Ecto neural progenitor cell (in vitro differentiated cells): ENCODE measurements around the gene ZNF335.

ENCODE experiments used
- DNase-seq: peaks from one replicate; pipeline ENCODE4 v3.0.0-alpha.2; 2018; ENCODE audit warnings: low spot score

Gene ZNF335, protein sequence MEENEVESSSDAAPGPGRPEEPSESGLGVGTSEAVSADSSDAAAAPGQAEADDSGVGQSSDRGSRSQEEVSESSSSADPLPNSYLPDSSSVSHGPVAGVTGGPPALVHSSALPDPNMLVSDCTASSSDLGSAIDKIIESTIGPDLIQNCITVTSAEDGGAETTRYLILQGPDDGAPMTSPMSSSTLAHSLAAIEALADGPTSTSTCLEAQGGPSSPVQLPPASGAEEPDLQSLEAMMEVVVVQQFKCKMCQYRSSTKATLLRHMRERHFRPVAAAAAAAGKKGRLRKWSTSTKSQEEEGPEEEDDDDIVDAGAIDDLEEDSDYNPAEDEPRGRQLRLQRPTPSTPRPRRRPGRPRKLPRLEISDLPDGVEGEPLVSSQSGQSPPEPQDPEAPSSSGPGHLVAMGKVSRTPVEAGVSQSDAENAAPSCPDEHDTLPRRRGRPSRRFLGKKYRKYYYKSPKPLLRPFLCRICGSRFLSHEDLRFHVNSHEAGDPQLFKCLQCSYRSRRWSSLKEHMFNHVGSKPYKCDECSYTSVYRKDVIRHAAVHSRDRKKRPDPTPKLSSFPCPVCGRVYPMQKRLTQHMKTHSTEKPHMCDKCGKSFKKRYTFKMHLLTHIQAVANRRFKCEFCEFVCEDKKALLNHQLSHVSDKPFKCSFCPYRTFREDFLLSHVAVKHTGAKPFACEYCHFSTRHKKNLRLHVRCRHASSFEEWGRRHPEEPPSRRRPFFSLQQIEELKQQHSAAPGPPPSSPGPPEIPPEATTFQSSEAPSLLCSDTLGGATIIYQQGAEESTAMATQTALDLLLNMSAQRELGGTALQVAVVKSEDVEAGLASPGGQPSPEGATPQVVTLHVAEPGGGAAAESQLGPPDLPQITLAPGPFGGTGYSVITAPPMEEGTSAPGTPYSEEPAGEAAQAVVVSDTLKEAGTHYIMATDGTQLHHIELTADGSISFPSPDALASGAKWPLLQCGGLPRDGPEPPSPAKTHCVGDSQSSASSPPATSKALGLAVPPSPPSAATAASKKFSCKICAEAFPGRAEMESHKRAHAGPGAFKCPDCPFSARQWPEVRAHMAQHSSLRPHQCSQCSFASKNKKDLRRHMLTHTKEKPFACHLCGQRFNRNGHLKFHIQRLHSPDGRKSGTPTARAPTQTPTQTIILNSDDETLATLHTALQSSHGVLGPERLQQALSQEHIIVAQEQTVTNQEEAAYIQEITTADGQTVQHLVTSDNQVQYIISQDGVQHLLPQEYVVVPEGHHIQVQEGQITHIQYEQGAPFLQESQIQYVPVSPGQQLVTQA (N-terminal part only)

DNA sequence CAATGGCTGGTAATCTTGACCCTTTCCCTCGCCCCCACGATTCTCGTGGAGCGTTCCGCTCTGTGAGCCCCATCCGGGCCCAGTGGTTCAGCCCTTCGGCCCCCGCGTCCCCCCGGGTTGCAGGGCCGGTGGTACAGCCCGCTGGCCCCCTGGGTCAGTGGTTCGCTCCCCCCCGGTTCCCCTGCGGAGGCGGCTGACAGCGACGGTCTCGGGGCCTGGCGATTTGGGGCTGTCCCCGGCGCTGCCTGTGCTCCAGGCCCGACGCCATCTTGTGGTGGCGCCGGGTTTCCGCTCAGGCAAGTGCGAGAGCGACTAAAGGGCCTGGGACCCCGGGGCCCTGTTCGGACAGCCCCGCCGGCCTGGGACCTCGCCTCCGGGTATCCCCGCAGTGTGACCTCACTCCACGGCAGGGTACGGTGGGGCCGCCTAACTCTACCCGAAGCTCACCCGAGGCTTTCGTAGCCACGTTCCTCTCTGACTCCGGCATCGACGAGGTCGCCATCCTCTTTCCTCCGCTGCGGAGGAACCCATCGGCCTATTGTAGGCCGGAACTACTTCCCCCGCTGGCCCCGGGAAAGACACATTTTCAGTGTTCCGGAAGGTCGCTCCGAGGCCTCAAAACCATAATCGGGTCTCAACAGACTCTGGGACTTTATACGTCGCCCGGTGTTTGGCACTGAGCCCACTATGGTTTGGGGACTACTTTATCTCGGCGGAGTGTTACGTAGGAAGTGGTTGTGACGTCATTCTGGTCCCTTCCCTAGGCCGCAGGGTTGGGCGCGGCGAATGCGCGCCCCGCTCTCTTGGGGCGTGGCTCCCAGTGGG is at the start of gene ZNF335:
ZNF335 (minus strand) TSS at position 529 of the 825 bp plus-strand sequence. CDS start 793 bp downstream, outside the sequence.
- peak; percentile 96 for DNase-seq

- DNase-seq = no peak
Observed at GRCh38 chr20:46020555-46020954, 48.6 kb upstream of the ZNF335 start.

DNA sequence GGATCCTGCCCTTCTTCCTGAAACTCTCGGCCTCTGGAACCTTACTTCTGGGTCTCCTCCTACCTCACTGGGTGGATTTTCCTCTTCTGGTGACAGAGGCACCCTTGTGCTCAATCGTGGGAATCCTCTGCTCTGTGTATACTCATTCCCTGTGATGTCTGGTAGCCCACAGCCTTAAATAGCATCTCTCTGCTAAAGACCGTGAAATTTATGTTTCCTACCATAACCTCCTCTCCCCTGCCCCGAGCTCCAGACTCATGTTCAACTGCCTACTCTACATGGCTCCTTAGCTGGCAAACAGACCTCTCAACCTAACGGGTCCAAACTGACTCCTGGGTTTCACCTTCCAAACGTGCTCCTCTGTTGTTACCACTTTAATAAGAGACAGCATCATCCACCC is 46.6 kb upstream of the ZNF335 start:
- DNase-seq = no peak

DNA sequence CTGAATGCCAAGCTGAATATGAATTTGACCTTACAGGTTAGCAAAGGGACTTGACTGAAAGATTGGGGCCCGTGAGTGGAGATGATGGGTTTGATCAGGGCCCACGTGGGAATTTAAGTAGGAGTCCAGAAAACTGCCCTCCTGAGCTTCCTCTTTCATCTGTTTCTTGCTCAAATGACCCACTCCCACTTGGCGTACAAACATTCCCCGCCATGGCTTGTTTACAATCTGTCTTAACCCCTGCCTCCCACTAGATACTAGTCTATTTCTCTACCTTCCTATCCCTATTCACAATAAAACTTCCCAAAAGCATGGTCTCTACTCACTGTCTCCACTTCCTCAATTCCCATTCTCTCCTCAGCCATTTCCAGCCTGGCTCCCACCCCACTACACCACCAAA is 46.1 kb upstream of the ZNF335 start:
- DNase-seq = no peak

GRCh38 chr20:46017272-46017671 is 45.3 kb upstream of the ZNF335 start:
- DNase-seq = no peak

- no peak for DNase-seq
Observed at GRCh38 chr20:46014517-46015396, 42.8 kb upstream of the ZNF335 start.

DNA sequence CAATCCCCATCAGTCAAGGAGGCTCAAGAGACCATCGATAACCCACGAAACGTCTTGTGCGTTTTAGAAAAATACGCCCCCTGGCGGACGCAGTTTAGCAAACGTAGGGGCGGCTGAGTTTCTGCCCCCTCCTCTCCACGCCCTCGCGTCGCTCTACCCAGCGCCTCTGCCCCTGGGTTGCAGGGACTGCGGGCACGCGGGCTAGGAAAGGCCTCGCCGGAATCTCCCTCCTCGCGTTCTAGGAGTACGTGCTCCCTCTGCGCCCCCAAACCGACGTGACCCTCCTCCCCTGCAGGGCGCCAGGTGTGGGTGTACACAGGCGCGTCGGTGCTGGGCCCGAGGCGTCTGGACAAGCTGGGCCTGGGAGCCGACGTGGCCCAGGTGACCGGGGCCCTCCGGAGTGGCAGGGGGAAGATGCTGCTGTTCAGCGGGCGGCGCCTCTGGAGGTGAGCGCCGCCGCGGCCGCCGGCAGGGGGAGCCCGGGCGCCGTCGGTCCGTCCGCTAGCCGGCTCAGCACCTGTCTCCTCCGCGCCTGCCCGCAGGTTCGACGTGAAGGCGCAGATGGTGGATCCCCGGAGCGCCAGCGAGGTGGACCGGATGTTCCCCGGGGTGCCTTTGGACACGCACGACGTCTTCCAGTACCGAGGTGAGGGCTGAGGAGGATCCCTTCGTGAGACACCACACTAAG is 42.0 kb upstream of the ZNF335 start:
- DNase-seq = peak; percentile 81

- DNase-seq = no peak
Observed at GRCh38 chr20:46013322-46013828, 41.4 kb upstream of the ZNF335 start.

DNA sequence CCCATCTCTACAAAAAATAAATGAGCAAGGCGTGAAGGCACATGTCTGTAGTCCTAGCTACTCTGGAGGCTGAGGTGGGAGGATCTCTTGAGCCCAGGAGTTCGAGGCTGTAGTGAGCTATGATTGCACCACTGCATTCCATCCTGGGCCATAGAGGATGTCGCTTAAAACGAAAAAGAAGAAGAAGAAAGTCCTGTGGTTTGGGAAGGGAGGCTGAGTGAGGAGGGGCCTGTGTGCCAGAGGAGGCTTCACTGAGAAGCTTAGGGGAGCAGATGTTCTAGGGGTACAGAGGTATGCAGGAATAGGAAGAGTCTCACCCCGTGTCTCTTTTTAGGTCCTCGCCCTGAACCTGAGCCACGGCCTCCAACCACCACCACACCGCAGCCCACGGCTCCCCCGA is 40.9 kb upstream of the ZNF335 start:
- DNase-seq = no peak

DNA sequence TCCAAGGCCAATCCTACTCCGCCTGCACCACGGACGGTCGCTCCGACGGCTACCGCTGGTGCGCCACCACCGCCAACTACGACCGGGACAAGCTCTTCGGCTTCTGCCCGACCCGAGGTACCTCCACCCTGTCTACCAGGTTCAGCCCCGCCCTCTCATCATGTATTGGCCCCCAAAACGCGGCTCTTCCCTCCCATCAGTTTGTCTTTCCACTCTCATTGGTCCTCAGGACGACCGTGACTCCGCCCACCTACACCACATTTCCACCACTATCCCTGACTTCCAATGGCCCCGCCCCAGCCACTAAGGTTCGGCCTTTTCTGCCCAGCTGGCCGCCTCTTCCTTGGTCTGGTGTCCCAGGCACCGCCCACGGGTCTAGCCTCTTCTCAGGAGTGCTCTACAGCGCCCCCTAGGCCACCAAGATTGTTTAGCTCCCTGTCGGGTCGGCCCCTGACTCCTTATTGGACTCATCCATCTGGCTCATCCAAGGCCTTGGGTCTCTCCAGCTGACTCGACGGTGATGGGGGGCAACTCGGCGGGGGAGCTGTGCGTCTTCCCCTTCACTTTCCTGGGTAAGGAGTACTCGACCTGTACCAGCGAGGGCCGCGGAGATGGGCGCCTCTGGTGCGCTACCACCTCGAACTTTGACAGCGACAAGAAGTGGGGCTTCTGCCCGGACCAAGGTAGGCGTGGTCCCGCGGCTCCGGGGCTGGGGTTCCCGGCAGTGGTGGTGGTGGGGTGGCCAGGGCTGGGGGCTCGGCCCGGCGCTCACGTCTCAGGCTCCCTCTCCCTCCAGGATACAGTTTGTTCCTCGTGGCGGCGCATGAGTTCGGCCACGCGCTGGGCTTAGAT is 39.9 kb upstream of the ZNF335 start:
- DNase-seq = peak; percentile 58

DNA sequence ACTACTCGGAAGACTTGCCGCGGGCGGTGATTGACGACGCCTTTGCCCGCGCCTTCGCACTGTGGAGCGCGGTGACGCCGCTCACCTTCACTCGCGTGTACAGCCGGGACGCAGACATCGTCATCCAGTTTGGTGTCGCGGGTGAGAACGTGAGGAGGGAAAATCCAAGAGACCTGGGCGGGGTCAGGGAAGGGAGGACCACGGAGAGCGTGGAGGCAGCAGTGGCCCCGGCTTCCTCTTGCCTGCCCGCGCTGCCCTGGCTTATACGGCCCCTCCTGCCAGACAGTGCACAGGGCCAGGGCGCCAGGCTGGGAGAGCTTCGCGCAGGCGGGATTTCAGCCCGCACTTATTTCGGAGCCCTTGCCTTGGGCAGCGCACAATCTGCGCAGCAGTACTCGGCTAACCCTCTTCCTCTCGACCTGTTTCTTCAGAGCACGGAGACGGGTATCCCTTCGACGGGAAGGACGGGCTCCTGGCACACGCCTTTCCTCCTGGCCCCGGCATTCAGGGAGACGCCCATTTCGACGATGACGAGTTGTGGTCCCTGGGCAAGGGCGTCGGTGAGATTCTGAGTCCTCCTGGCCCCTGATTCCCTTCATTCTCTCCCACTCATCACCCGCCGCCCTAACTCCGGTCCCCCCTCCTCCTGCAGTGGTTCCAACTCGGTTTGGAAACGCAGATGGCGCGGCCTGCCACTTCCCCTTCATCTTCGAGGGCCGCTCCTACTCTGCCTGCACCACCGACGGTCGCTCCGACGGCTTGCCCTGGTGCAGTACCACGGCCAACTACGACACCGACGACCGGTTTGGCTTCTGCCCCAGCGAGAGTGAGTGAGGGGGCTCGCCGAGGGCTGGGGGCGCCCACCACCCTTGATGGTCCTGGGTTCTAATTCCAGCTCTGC is 38.7 kb upstream of the ZNF335 start:
- DNase-seq = no peak

DNA sequence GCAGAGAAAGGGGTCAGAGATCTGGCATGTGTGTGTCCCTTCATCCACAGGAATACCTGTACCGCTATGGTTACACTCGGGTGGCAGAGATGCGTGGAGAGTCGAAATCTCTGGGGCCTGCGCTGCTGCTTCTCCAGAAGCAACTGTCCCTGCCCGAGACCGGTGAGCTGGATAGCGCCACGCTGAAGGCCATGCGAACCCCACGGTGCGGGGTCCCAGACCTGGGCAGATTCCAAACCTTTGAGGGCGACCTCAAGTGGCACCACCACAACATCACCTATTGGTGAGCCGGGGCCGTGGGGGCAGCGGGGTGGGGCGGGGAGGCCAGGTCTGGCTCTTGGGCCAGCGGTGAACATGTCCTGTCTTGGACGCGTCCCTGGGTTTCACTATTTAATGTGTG is 37.8 kb upstream of the ZNF335 start:
- DNase-seq = no peak

DNA sequence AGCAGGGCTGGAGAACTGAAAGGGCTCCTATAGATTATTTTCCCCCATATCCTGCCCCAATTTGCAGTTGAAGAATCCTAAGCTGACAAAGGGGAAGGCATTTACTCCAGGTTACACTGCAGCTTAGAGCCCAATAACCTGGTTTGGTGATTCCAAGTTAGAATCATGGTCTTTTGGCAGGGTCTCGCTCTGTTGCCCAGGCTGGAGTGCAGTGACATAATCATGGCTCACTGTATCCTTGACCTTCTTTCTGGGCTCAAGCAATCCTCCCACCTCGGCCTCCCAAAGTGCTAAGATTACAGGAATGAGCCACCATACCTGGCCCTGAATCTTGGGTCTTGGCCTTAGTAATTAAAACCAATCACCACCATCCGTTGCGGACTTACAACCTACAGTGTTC is 35.7 kb upstream of the ZNF335 start:
- DNase-seq = no peak

DNA sequence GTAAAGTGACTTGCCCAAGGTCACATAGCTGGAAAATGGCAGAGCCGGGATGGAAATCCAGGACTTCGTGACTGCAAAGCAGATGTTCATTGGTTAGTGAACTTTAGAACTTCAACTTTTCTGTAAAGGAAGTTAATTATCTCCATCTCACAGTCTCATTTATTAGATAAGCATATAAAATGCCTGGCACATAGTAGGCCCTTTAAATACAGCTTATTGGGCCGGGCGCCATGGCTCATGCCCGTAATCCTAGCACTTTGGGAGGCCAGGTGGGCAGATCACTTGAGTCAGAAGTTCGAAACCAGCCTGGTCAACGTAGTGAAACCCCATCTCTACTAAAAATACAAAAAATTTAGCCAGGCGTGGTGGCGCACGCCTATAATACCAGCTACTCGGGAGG is 35.0 kb upstream of the ZNF335 start:
- no peak for DNase-seq

- no peak for DNase-seq
Observed at GRCh38 chr20:46006022-46006705, 34.2 kb upstream of the ZNF335 start.

GRCh38 chr20:46004889-46005473 is 33.0 kb upstream of the ZNF335 start:
- DNase-seq = no peak

DNA sequence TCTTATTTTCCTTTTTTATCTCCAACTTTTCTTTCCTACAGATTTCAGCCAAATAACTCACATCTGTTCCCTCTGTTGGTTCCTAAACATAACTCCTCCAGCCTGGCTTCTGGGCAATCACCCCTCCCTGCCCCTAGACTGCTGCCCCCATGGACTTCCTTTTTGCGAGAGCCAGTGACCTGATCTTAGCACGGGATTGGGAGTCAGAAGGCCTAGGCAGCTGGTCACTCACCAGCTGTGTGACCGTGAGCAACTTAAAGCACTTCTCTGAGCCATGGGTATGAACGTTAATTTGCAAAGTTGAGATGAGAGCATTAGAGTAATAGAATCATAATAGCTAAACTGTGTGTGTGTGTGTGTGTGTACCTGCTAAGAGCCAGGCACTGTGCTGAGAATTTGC is 32.2 kb upstream of the ZNF335 start:
- DNase-seq = no peak
